Measurements from ENCODE around the gene TCF7L1.
A peak's percentile ranks its signal among the peaks of the same experiment; 100 is the strongest.

The TCF7L1 gene

GRCh38 chr2:85213901-85214512, 80.8 kb downstream of the TCF7L1 start:
- no peak for TF ChIP-seq CTCF (IDR thresholded peaks at IDR 0.05; ENCODE audit: low read depth, low read length)
- DNase-seq (ENCODE audit: extremely low read depth, low read depth): no peak

DNA sequence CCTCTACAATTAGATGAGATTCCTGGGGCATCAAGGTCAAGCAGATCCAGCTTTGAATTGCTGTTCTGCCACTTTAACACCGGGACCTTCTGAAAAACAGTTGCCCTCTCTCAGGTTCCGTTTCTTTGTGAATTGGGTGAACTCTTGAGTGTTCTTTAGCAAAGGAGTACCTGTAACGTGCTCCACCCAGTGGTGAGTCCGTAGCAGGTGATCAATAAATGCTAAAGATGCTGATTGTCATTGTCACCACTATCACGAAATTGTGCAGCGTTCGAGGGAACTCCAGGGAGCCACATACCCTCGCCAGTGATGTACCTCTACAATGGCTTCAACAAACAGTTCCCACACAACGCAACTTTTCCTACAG, 81.9 kb downstream of the TCF7L1 start:
- no peak for TF ChIP-seq CTCF (IDR thresholded peaks at IDR 0.05; ENCODE audit: low read depth, low read length)
- DNase-seq (ENCODE audit: extremely low read depth, low read depth): no peak

GRCh38 chr2:85215448-85216401, 82.5 kb downstream of the TCF7L1 start:
- no peak for TF ChIP-seq CTCF (IDR thresholded peaks at IDR 0.05; ENCODE audit: low read depth, low read length)
- DNase-seq (ENCODE audit: extremely low read depth, low read depth): peak; percentile 93

DNA sequence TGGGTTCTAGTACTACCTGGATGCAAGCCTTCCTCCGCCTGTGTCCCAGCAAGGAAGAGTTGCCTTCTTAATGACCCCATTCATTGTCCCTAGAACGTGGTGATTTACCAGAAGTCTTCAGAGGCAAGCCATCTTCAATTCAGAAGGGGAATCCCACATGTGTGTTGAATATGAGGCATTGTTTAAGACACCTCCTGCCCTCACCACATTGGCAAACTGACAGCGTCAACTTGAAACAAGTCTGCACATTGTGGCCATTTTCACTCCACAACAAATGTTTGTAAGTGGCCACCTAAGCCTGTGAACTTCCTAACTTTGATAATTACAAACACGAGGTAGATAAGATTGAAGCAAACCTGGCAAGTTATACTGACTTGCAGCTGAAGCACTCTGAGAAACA, 83.7 kb downstream of the TCF7L1 start:
- no peak for TF ChIP-seq CTCF (IDR thresholded peaks at IDR 0.05; ENCODE audit: low read depth, low read length)
- DNase-seq (ENCODE audit: extremely low read depth, low read depth): no peak

DNA sequence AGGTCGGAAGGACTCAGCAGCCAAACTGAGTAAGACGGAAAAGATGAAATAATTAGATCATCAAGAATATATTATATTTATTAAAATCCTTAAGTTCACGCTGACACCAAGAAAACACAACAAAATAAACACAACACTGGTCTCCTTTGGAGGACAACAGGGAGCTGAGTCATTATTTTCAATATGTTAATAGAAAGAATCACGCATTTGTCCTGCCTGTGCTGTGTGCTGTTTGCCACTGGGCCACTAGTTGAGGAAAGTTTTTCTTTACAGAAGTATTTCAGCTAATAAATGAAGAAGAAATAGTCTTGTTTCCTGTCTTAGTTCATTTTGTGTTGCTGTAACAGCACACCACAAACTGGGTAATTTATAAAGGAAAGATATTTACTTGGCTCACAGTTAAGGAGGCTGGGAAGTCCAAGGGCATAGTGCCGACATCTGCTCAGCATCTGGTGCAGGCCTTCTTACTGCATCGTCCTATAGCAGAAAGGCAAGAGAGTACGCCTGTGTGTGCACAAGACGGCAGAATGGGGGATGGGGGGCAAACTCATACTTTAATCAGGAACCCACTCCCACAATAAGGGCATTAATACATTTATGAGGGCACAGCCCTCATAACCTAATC, 88.0 kb downstream of the TCF7L1 start:
- TF ChIP-seq CTCF (IDR thresholded peaks at IDR 0.05; ENCODE audit: low read depth, low read length): no peak
- peak; percentile 52 for DNase-seq (ENCODE audit: extremely low read depth, low read depth)

GRCh38 chr2:85222792-85223191, 89.6 kb downstream of the TCF7L1 start:
- no peak for TF ChIP-seq CTCF (IDR thresholded peaks at IDR 0.05; ENCODE audit: low read depth, low read length)
- no peak for DNase-seq (ENCODE audit: extremely low read depth, low read depth)

DNA sequence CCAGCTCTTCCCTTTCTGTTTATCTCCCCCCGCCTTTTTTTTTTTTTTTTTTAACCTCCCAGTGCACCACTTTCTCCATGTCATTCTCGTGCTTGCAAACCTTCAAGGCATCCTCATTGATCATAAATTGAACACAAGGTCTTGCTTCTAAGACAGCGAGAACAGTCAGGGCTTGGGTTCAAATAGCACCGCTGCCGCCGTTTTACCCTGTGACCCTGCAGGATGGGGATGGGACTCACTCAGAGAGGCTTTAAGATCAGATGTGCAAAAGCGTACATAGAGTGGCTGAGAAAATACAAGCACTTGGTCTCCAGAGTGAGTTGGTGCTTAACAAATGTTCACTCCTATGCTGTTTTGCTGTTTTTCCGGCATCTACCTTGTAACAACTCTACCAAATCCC, 93.6 kb downstream of the TCF7L1 start:
- no peak for DNase-seq (ENCODE audit: extremely low read depth, low read depth)
- no peak for TF ChIP-seq CTCF (IDR thresholded peaks at IDR 0.05; ENCODE audit: low read depth, low read length)
